Measurements from ENCODE around the gene PCNX3. TPM values are rescaled to one million over a fixed set of nuclear protein-coding genes. Genes with fewer than 3 reads are reported as not detected.
"Not testable (repeated sequence)": the region's sequence is repeated elsewhere in the genome, so short reads cannot be mapped to it uniquely, and the experiment has no call there.

Gene PCNX3
- total RNA-seq, 1 donor from 2014 or later, result 10.4 TPM

GRCh38 chr11:65639228-65639597 lies 23.6 kb downstream of the PCNX3 start:
- DNase-seq (ENCODE audit: low read depth in 2 of 2), result not testable (repeated sequence)

GRCh38 chr11:65639623-65640482 lies 24.3 kb downstream of the PCNX3 start:
- DNase-seq (ENCODE audit: low read depth in 2 of 2), result peak in 1 of 2 donors; percentile 39

- DNase-seq (ENCODE audit: low read depth in 2 of 2), result peak in 1 of 2 donors; percentile 31
These were observed 25.1 kb downstream of the PCNX3 start for GRCh38 chr11:65640483-65641296.

DNA sequence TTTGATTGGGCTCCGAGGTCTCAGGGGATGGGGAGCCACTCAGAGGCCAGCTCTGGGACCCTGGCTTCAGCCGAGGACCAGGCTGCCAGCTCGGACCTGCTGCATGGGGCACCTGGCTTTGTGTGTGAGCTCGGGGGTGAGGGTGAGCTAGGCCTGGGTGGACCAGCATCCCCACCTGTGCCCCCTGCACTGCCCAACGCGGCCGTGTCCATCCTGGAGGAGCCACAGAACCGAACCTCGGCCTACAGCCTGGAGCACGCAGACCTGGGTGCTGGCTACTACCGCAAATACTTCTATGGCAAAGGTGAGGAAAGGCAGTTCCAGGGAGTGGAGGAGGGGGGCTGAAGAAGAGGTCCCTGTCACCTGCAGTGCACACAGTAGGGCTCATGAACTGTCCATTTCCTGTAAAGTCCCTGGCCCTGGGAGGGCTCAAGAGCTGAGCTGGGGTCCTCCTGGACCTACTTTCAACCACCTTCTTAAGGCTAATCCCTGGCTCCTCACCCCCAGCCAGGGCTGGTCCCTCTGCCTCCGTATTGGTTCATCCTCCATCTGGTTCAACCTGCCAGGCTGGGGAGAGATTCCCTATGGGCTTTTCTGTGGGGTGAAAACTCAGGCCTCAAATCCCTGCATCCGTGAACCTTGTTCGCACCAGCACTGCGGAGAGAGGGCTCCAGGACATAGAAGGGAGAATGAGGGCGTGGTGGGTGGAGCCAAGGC lies 25.9 kb downstream of the PCNX3 start:
- DNase-seq (ENCODE audit: low read depth in 2 of 2), result no peak

DNA sequence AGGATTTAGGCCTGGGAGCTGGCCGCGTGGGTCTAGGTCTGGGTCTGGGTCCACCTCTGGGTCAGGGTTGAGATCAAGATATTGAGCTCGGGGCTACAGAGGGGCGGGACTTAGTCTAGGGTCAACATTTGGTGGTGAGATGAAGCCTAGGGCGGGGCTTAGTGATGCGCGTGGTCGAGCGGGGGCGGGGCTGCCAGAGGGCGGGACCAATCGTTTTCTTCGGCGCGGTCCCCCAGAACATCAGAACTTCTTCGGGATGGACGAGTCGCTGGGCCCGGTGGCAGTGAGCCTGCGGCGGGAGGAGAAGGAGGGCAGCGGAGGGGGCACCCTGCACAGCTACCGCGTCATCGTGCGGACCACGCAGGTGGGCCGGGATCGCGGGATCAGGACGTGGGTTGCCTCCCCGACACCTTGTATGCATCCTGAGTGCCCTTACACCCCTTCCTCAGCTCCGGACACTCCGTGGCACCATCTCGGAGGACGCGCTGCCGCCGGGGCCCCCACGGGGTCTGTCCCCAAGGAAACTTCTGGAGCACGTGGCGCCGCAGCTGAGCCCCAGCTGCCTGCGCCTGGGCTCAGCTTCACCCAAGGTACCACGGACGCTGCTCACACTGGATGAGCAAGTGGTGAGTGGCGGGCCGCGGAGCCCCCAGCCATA lies 26.6 kb downstream of the PCNX3 start:
- no peak for DNase-seq (ENCODE audit: low read depth in 2 of 2)

GRCh38 chr11:65643971-65644370 lies 28.4 kb downstream of the PCNX3 start:
- DNase-seq (ENCODE audit: low read depth in 2 of 2), result no peak

DNA sequence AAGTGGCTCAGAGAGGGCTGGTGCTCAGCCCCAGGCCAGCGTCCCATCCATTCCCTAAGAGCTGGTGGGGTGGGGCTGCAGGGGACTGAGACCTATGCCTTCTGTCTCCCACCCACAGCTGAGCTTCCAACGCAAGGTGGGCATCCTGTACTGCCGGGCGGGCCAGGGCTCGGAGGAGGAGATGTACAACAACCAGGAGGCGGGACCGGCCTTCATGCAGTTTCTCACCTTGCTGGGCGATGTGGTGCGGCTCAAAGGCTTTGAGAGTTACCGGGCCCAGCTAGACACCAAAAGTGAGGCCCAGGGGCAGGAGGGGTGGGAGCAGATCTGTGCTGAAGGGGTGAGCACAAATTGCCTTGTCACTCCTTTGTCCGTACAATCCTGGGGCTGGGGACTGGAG lies 29.3 kb downstream of the PCNX3 start:
- no peak for DNase-seq (ENCODE audit: low read depth in 2 of 2)

DNA sequence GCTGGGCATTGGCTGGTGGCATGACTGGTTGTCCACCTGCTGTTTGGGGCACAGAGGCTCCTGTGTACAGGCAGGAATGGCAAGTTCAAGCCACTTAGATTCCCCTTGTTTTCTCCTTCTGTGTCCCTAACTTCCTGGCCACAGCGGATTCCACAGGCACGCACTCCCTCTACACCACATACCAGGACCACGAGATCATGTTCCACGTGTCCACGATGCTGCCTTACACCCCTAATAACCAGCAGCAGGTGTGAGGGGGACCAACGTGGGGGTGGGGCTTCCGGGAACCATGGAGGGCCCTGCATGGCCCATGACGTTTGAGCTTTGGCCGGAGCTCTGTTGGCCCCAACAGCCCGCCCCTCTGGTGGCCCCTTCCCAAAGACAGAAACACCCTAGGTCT lies 30.1 kb downstream of the PCNX3 start:
- no peak for DNase-seq (ENCODE audit: low read depth in 2 of 2)

DNA sequence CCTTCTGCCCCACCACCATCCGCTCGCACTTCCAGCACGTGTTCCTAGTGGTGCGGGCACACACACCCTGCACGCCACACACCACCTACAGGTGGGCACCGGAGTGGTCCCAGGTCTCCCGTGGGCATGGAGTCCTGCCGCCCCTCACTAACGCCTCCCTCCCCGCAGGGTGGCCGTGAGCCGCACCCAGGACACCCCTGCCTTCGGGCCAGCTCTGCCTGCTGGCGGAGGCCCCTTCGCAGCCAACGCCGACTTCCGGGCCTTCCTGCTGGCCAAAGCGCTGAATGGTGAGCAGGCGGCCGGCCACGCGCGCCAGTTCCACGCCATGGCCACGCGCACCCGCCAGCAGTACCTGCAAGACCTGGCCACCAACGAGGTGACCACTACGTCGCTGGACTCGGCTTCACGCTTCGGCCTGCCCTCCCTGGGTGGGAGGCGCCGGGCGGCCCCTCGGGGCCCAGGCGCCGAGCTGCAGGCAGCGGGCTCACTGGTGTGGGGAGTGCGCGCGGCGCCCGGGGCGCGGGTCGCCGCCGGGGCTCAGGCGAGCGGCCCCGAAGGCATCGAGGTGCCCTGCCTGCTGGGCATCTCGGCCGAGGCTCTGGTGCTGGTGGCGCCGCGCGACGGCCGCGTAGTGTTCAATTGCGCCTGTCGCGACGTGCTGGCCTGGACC lies 30.8 kb downstream of the PCNX3 start:
- no peak for DNase-seq (ENCODE audit: low read depth in 2 of 2)

DNA sequence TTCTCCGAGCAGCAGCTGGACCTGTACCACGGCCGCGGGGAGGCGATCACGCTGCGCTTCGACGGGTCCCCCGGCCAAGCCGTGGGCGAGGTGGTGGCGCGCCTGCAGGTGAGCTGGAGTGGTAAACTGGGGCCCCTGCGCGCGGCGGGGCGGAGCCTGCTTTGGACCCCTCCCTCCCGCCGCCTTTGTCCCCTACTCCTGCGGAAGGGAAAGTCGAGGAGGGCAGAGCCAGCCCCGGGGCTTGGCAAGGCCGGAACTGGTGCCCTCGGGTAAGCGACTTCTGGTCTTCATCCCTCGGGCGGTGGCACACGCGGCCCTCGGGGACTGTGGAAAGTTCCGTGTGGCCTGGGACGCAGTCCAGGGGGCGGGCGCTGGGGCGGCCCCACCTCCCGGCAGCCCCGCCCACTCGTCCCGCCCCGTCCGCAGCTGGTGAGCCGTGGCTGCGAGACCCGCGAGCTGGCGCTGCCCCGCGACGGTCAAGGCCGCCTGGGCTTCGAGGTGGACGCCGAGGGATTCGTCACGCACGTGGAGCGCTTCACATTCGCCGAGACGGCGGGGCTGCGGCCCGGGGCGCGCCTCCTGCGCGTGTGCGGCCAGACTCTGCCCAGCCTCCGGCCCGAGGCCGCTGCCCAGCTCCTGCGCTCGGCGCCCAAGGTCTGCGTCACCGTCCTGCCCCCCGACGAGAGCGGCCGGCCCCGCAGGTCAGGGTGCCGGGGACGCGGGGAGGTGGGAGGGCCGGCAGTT lies 31.6 kb downstream of the PCNX3 start:
- DNase-seq (ENCODE audit: low read depth in 2 of 2), result no peak

GRCh38 chr11:65648997-65649493 lies 33.5 kb downstream of the PCNX3 start:
- DNase-seq (ENCODE audit: low read depth in 2 of 2), result no peak

DNA sequence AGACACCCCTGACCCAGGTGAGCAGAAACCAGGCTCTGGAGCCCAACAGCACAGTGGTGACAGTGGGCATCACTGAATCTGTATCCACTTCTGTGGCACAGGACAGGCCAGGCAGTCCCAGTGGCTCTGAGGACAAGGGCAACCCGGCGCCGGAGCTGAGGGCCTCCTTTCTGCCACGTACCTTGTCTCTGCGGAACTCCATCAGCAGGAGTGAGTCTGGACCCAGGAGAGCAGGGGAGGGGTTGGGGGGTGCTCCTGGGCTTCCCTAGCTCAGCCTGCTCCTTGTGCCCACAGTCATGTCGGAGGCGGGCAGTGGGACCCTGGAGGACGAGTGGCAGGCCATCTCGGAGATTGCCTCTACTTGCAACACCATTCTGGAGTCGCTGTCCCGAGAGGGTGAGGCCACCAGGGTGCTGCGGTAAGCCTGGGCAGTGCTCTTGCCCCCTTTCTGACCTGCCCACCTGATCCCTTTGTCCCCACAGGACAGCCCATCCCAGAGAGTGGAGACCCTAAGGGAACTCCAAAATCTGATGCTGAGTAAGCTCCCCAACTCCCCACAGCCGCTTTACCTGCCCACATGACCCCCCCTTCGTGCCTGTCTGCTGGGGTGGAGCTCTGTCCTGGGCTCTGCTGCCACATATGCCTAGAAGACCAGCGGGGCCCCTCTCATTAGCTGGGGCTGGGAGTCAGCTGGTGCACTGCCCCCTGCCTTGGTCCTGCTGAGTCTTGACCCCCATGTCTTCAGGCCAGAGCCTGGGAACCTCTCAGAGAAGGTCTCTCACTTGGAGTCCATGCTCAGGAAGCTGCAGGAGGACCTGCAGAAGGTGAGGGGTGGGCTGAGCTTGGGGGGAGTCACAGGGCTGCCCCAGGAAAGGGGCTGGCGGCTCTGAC lies 34.3 kb downstream of the PCNX3 start:
- DNase-seq (ENCODE audit: low read depth in 2 of 2), result no peak

DNA sequence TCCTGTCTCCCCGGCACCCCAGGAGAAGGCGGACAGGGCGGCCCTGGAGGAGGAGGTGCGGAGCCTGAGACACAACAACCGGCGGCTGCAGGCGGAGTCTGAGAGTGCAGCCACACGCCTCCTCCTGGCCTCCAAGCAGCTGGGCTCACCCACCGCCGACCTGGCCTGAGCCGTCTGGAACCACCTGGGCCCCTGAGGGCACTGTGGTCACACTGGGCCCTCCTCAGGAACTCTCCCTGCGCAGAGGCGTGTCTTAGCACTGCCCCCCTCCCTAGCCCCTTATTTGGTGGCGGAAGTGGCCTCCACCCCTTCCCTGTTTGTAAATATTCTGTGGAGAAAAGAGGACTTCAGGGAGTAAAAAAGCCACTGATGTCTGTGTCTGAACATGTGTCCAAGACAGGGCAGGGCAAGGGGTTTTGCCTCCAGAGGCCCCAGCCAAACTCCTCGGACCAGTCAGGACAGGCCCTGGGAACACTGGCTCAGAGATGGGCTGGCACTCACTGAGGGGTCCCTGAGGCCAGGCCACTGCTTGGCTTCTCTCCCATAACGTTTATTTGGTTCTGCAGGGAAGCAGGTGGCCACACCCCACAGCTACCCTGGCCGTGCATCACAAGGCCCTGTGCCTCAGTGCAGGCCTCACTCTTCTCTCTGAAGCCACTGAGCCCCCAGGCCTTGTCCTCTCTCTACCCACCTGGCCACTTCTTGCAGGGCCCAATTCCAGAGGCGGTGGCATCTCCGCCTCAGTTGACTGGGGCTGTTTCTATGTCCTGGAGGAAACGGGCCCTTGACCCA lies 35.2 kb downstream of the PCNX3 start:
- no peak for DNase-seq (ENCODE audit: low read depth in 2 of 2)

DNA sequence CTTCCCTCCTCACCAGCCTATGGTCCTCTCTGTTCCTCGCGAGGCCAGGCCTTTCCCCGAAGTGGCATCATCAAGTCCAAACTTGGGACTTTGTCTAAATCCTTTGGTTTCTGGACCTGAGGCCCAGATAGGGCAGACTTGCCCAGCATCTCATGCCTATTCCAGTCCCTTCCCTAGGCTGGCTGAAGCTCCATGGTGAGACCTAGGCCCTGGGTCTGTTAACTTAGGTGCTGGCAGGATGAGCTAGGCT lies 35.7 kb downstream of the PCNX3 start:
- DNase-seq (ENCODE audit: low read depth in 2 of 2), result no peak

GRCh38 chr11:65651589-65652510 lies 36.3 kb downstream of the PCNX3 start:
- peak in 1 of 2 donors; percentile 26 for DNase-seq (ENCODE audit: low read depth in 2 of 2)

GRCh38 chr11:65652511-65653228 lies 37.1 kb downstream of the PCNX3 start:
- DNase-seq (ENCODE audit: low read depth in 2 of 2), result peak; percentile 85 to 93
